G401.6 (cell line): Measurements from ENCODE around the gene GRM4.

Source experiments
- FAIRE-seq: peaks from 2 replicates; lab custom pipeline; 2012; peaks lifted over from hg19 to GRCh38; lab: Jason Lieb, UNC

GRM4 gene

GRCh38 chr6:34157236-34157830, 11.4 kb upstream of the GRM4 start:
- FAIRE-seq, result no peak

- no peak for FAIRE-seq
These were observed 9.8 kb upstream of the GRM4 start for GRCh38 chr6:34155471-34156300.

GRCh38 chr6:34154668-34155447, 9.0 kb upstream of the GRM4 start:
- FAIRE-seq, result no peak

GRCh38 chr6:34152806-34153520, 7.1 kb upstream of the GRM4 start:
- no peak for FAIRE-seq

GRCh38 chr6:34152042-34152524, 6.2 kb upstream of the GRM4 start:
- no peak for FAIRE-seq

GRCh38 chr6:34151321-34152041, 5.6 kb upstream of the GRM4 start:
- FAIRE-seq, result no peak

GRCh38 chr6:34150766-34151165, 4.9 kb upstream of the GRM4 start:
- no peak for FAIRE-seq

GRCh38 chr6:34149831-34150400, 4.0 kb upstream of the GRM4 start:
- FAIRE-seq, result no peak

GRCh38 chr6:34149452-34149810, 3.5 kb upstream of the GRM4 start:
- no peak for FAIRE-seq

GRCh38 chr6:34148631-34149451, 3.0 kb upstream of the GRM4 start:
- FAIRE-seq, result no peak

- FAIRE-seq, result no peak
These were observed 2.2 kb upstream of the GRM4 start for GRCh38 chr6:34147906-34148630.

- no peak for FAIRE-seq
These were observed 1.1 kb upstream of the GRM4 start for GRCh38 chr6:34146801-34147592.

- FAIRE-seq, result no peak
These were observed 496 bp downstream of the GRM4 start for GRCh38 chr6:34145161-34146020.

GRCh38 chr6:34144581-34145160, 1.2 kb downstream of the GRM4 start:
- no peak for FAIRE-seq

- no peak for FAIRE-seq
These were observed 1.9 kb downstream of the GRM4 start for GRCh38 chr6:34143884-34144580.

- no peak for FAIRE-seq
These were observed 2.5 kb downstream of the GRM4 start for GRCh38 chr6:34143196-34143883.
